Sigmoid colon (tissue), 7 donors: ENCODE data around the gene TNPO3. TPM values are rescaled to one million over a fixed set of nuclear protein-coding genes. Genes with fewer than 3 reads are reported as not detected.

Experiments
- DNase-seq: peaks from one replicate; pipeline ENCODE4 v3.0.0-alpha.2; 2019
- H3K27ac ChIP-seq, 4 donors: fragments of 200-600 bp; sonication (generic); one replicate each; pipeline ENCODE4 v1.5.1; 2016 to 2019; ENCODE audit warnings: mild to moderate bottlenecking in 1 of 4
- H3K27me3 ChIP-seq, 3 donors: fragments of 200-600 bp; sonication (generic); one replicate each; pipeline ENCODE4 v1.5.1; 2019; ENCODE audit warnings: mild to moderate bottlenecking in 1 of 3
- H3K36me3 ChIP-seq, 4 donors: fragments of 200-600 bp; sonication (generic); one replicate each; pipeline ENCODE4 v1.5.1; 2016 to 2019
- H3K4me1 ChIP-seq, 4 donors: fragments of 200-600 bp; sonication (generic); one replicate each; pipeline ENCODE4 v1.5.1; 2017 to 2019
- H3K4me3 ChIP-seq, 4 donors: fragments of 200-600 bp; sonication (generic); one replicate each; pipeline ENCODE4 v1.5.1; 2017 to 2019; ENCODE audit warnings: mild to moderate bottlenecking in 2 of 4, moderate library complexity in 1 of 4
- H3K9me3 ChIP-seq, 4 donors: fragments of 200-600 bp in 3 of 4; sonication (generic) in 3 of 4; one replicate each; pipeline versions ENCODE4 v1.5.1 to v1.6.1; 2013 to 2019
- CTCF ChIP-seq, 4 experiments: fragments of 450-650 bp in 3 of 4; fragments of 200-600 bp in 1 of 4; IDR thresholded peaks; one replicate each; pipeline ENCODE4 v1.5.1; 2016 to 2019; ENCODE audit warnings: antibody characterized with exemption in 4 of 4, mild to moderate bottlenecking in 3 of 4, moderate library complexity in 2 of 4
- EP300 ChIP-seq, 4 donors: sonication (generic); formaldehyde crosslinking; IDR thresholded peaks; one replicate each; pipeline ENCODE4 v1.6.1; 2017; ENCODE audit warnings: antibody characterized with exemption in 4 of 4
- POLR2A ChIP-seq, 2 donors: fragments of 450-650 bp; IDR thresholded peaks; one replicate each; pipeline ENCODE4 v1.6.1; 2016; ENCODE audit warnings: antibody characterized with exemption in 2 of 2, mild to moderate bottlenecking in 2 of 2, moderate library complexity in 2 of 2
- POLR2AphosphoS5 ChIP-seq, 4 donors: sonication (generic); formaldehyde crosslinking; IDR thresholded peaks; one replicate each; pipeline ENCODE4 v1.6.1; 2017; ENCODE audit warnings: antibody characterized with exemption in 4 of 4
- WGBS, 2 donors: extraction: QIAGEN DNeasy Blood & Tissue Kit; methylation state at CpG; one replicate each; pipeline ENCODE4 v1.1.7; 2013; 5-methylcytosine and 5-hydroxymethylcytosine counted together
- intact Hi-C: fragments of 100-400 bp; cut with DNase I; formaldehyde crosslinking; loops from one replicate; pipeline ENCODE4 v1.15.1; 2023
- polyA plus RNA-seq, 3 donors: library from polyadenylated mRNA; stranded (reverse); fragments of 200-250 nt; gene quantifications; one replicate each; pipeline ENCODE4 v1.2.3, GENCODE V29; 2013
- total RNA-seq, 4 donors: library from RNA; depleted of rRNA; stranded (reverse); fragments of >200 nt; gene quantifications; one replicate each; pipeline ENCODE4 v1.1.0, GENCODE V29; 2016
- donor health status: healthy with polysubstance abuse.
- donor health status: Bipolar disorder and iron deficiency.
- donor health status: healthy.

TNPO3 gene
- total and polyA plus RNA-seq, 7 donors, result 13.2 to 40.5 (median 35.2) TPM

DNA sequence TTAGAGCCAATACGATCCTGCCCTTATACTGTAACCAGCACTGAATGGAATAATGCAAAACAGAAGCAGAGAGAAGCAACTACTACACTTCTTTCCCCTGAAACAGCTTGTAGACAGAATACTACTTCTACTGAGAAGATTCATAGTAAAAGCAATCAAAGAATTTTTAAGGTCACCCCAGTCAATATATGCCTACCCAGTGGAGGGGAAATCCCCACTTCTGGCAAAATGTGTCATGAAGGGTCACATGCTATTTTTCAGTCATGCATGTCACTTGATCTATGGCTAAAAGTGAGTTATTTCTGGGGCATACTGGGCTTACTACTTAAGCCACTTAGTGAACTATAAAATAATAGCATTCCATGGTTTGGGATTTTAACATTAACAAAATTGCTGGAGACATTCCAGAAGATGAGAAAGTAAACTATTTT, 91.6 kb downstream of the TNPO3 start:
- Histone ChIP-seq H3K36me3 (peaks cover 10 to 81% (median 23%) of the 10 kb centered on the region in 4 donors), H3K9me3 (no peaks in the 10 kb centered on the region), H3K4me1 (peaks cover 0 to 5% (median 0%) of the 10 kb centered on the region in 4 donors), H3K4me3 (no peak overlapping the region), H3K27ac (no peak overlapping the region), H3K27me3 (no peaks in the 10 kb centered on the region)
- no peak for DNase-seq
- intact Hi-C loops, result no loop called here
- TF ChIP-seq CTCF (IDR thresholded peaks at IDR 0.05), result no peak
- no peak for TF ChIP-seq POLR2AphosphoS5 (IDR thresholded peaks at IDR 0.05)
- no peak for TF ChIP-seq EP300 (IDR thresholded peaks at IDR 0.05)
- no peak for TF ChIP-seq POLR2A (IDR thresholded peaks at IDR 0.05)
- 65 to 88% methylated on average over 1 of the region's 1 CpG for WGBS, 2 donors

DNA sequence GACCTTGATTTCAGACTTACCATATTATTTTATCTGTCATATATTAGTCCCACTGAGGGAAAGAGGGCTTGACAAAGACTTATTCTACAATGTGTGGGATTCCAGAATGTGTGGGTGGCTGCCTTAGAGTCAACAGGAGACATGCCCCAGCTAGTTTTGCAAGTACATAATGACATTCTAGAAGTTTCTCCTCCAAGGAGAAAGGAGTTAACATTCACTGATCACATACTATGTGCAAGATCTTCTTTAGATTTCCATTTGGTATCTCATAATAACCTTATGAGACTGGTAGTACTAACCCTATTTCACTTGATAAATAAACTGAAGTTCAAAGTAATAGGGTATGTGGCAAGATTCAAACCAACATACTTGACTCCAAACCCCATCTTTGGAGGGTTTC, 92.0 kb downstream of the TNPO3 start:
- H3K9me3 ChIP-seq, result no peaks in the 10 kb centered on the region
- DNase-seq, result no peak
- no peak overlapping the region for H3K27ac ChIP-seq
- intact Hi-C loops, result no loop called here
- no peaks in the 10 kb centered on the region for H3K27me3 ChIP-seq
- H3K4me3 ChIP-seq, result no peak overlapping the region
- TF ChIP-seq POLR2AphosphoS5 (IDR thresholded peaks at IDR 0.05), result no peak
- TF ChIP-seq EP300 (IDR thresholded peaks at IDR 0.05), result no peak
- TF ChIP-seq CTCF (IDR thresholded peaks at IDR 0.05), result no peak
- TF ChIP-seq POLR2A (IDR thresholded peaks at IDR 0.05), result no peak
- H3K36me3 ChIP-seq, result peaks cover 10 to 79% (median 23%) of the 10 kb centered on the region in 4 donors
- peaks cover 0 to 5% (median 0%) of the 10 kb centered on the region in 4 donors for H3K4me1 ChIP-seq

DNA sequence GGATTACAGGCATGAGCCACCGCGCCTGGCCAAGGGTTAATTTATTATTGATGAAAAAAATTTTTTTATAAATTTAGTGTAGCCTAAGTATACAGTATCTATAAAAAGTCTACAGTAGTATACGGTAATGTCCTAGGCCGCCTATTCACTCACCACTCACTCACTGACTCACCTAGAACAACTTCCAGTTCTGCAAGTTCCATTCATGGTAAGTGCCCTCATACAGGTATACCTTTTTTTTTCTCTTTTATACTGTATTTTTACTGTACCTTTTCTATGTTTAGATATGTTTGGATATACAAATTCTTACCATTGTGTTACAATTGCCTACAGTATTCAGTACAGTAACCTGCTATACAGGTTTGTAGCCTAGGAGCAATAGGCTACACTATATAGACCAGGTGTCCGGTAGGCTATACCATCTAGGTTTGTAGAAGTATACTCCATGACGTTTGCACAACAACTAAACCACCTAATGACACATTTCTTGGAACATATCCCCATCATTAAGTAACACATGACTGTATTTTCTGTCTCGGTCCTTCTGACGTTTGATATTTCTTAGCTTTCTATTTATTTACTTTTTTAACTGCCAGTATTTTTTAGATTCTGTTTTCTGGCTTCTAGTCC, 93.8 kb downstream of the TNPO3 start:
- no peak overlapping the region for H3K4me3 ChIP-seq
- H3K9me3 ChIP-seq, result no peaks in the 10 kb centered on the region
- peaks cover 0 to 79% (median 23%) of the 10 kb centered on the region in 4 donors for H3K36me3 ChIP-seq
- H3K4me1 ChIP-seq, result peaks cover 0 to 5% (median 0%) of the 10 kb centered on the region in 4 donors
- H3K27ac ChIP-seq, result no peak overlapping the region
- no peak for DNase-seq
- 86 to 93% methylated on average over 8 of the region's 8 CpGs for WGBS, 2 donors
- TF ChIP-seq CTCF (IDR thresholded peaks at IDR 0.05), result no peak
- no peak for TF ChIP-seq POLR2AphosphoS5 (IDR thresholded peaks at IDR 0.05)
- TF ChIP-seq POLR2A (IDR thresholded peaks at IDR 0.05), result no peak
- no peak for TF ChIP-seq EP300 (IDR thresholded peaks at IDR 0.05)
- intact Hi-C loops, result no loop called here
- H3K27me3 ChIP-seq, result no peaks in the 10 kb centered on the region

GRCh38 chr7:128959296-128959695, 95.6 kb downstream of the TNPO3 start:
- no peak for DNase-seq
- Histone ChIP-seq H3K27me3 (no peaks in the 10 kb centered on the region), H3K27ac (no peak overlapping the region), H3K4me3 (no peak overlapping the region), H3K4me1 (peaks cover 0 to 5% (median 0%) of the 10 kb centered on the region in 4 donors), H3K36me3 (peaks cover 8 to 80% (median 23%) of the 10 kb centered on the region in 4 donors), H3K9me3 (no peaks in the 10 kb centered on the region)
- WGBS, 2 donors, result 92 to 97% methylated on average over 4 of the region's 4 CpGs
- intact Hi-C loops, result no loop called here
- TF ChIP-seq POLR2AphosphoS5 (IDR thresholded peaks at IDR 0.05) (no peak), EP300 (IDR thresholded peaks at IDR 0.05) (no peak), POLR2A (IDR thresholded peaks at IDR 0.05) (no peak), CTCF (IDR thresholded peaks at IDR 0.05) (no peak)

- intact Hi-C loops, result no loop called here
- Histone ChIP-seq H3K27me3 (no peaks in the 10 kb centered on the region), H3K4me3 (no peak overlapping the region), H3K27ac (no peak overlapping the region), H3K9me3 (no peaks in the 10 kb centered on the region), H3K4me1 (no peaks in the 10 kb centered on the region), H3K36me3 (peaks cover 8 to 88% (median 30%) of the 10 kb centered on the region in 4 donors)
- TF ChIP-seq POLR2AphosphoS5 (IDR thresholded peaks at IDR 0.05) (no peak), CTCF (IDR thresholded peaks at IDR 0.05) (no peak), POLR2A (IDR thresholded peaks at IDR 0.05) (no peak), EP300 (IDR thresholded peaks at IDR 0.05) (no peak)
- no peak for DNase-seq
Measured at GRCh38 chr7:128955981-128956380, 98.9 kb downstream of the TNPO3 start.
